GM12891 (cell line): Measurements from ENCODE around the gene SORCS2.

Experiments
- PAX5 ChIP-seq: IDR thresholded peaks from 2 replicates; pipeline ENCODE4 v1.6.1; 2011; ENCODE audit warnings: low read length, moderate library complexity, mild to moderate bottlenecking; ENCODE audit not compliant: insufficient read depth, severe bottlenecking
- POLR2A ChIP-seq: IDR thresholded peaks from 2 replicates; pipeline ENCODE4 v1.6.1; 2011; ENCODE audit warnings: low read depth, low read length, control low read depth
- POLR2AphosphoS5 ChIP-seq: IDR thresholded peaks from 2 replicates; pipeline ENCODE4 v1.6.1; 2011; ENCODE audit warnings: low read depth, low read length, control low read depth
- POU2F2 ChIP-seq: IDR thresholded peaks from 2 replicates; pipeline ENCODE4 v1.6.1; 2011; ENCODE audit warnings: low read depth, mild to moderate bottlenecking, control low read depth, low read length, moderate library complexity
- SPI1 ChIP-seq: IDR thresholded peaks from 2 replicates; pipeline ENCODE4 v1.6.1; 2011; ENCODE audit warnings: low read depth, low read length, control low read depth
- TAF1 ChIP-seq: IDR thresholded peaks from 2 replicates; pipeline ENCODE4 v1.6.1; 2011; ENCODE audit warnings: low read depth, low read length, control low read depth

GRCh38 chr4:7687796-7688195 is 495.5 kb downstream of the SORCS2 start:
- no peak for TF ChIP-seq POLR2A
- TF ChIP-seq TAF1, result no peak
- no peak for TF ChIP-seq POLR2AphosphoS5
- TF ChIP-seq POU2F2, result no peak
- no peak for TF ChIP-seq SPI1
- TF ChIP-seq PAX5, result no peak
